ENCODE measurements around the gene CCNA2. TPM values are rescaled to one million over a fixed set of nuclear protein-coding genes. Genes with fewer than 3 reads are reported as not detected.
A peak's percentile ranks its signal among the peaks of the same experiment; 100 is the strongest.

Gene CCNA2
- total RNA-seq, 1 donor from 2014 or later = 2.9 TPM

GRCh38 chr4:121806411-121806810, 17.3 kb downstream of the CCNA2 start:
- no peak for DNase-seq (ENCODE audit: low spot score)

- no peak for DNase-seq (ENCODE audit: low spot score)
Measured at GRCh38 chr4:121801715-121802075, 22.0 kb downstream of the CCNA2 start.

GRCh38 chr4:121800961-121801714, 22.5 kb downstream of the CCNA2 start, which contains the start of gene EXOSC9:
EXOSC9 (plus strand) TSS chr4:121801323; CDS start chr4:121801425, 102 bp downstream.
- peak; percentile 96 for DNase-seq (ENCODE audit: low spot score)

- no peak for DNase-seq (ENCODE audit: low spot score)
Measured at GRCh38 chr4:121800638-121800960, 23.1 kb downstream of the CCNA2 start.

- no peak for DNase-seq (ENCODE audit: low spot score)
Measured at GRCh38 chr4:121799867-121800501, 23.7 kb downstream of the CCNA2 start.

- no peak for DNase-seq (ENCODE audit: low spot score)
Measured at GRCh38 chr4:121799208-121799823, 24.4 kb downstream of the CCNA2 start.

GRCh38 chr4:121796283-121796682, 27.4 kb downstream of the CCNA2 start:
- no peak for DNase-seq (ENCODE audit: low spot score)

- DNase-seq (ENCODE audit: low spot score) = no peak
Measured at GRCh38 chr4:121794505-121795188, 29.0 kb downstream of the CCNA2 start.

GRCh38 chr4:121792966-121793365, 30.7 kb downstream of the CCNA2 start:
- no peak for DNase-seq (ENCODE audit: low spot score)

- no peak for DNase-seq (ENCODE audit: low spot score)
Measured at GRCh38 chr4:121791481-121791880, 32.2 kb downstream of the CCNA2 start.

GRCh38 chr4:121790976-121791375, 32.7 kb downstream of the CCNA2 start:
- DNase-seq (ENCODE audit: low spot score) = no peak

- no peak for DNase-seq (ENCODE audit: low spot score)
Measured at GRCh38 chr4:121789960-121790829, 33.5 kb downstream of the CCNA2 start.

- DNase-seq (ENCODE audit: low spot score) = no peak
Measured at GRCh38 chr4:121789455-121789854, 34.2 kb downstream of the CCNA2 start.

GRCh38 chr4:121788896-121789295, 34.8 kb downstream of the CCNA2 start:
- no peak for DNase-seq (ENCODE audit: low spot score)

- DNase-seq (ENCODE audit: low spot score) = no peak
Measured at GRCh38 chr4:121786221-121786620, 37.5 kb downstream of the CCNA2 start.

GRCh38 chr4:121785479-121785878, 38.2 kb downstream of the CCNA2 start:
- no peak for DNase-seq (ENCODE audit: low spot score)

GRCh38 chr4:121784975-121785374, 38.7 kb downstream of the CCNA2 start:
- DNase-seq (ENCODE audit: low spot score) = peak; percentile 18

- DNase-seq (ENCODE audit: low spot score) = no peak
Measured at GRCh38 chr4:121784401-121784800, 39.3 kb downstream of the CCNA2 start.

GRCh38 chr4:121783210-121783609, 40.5 kb downstream of the CCNA2 start:
- no peak for DNase-seq (ENCODE audit: low spot score)

- DNase-seq (ENCODE audit: low spot score) = no peak
Measured at GRCh38 chr4:121778991-121779628, 44.6 kb downstream of the CCNA2 start.

- DNase-seq (ENCODE audit: low spot score) = no peak
Measured at GRCh38 chr4:121777625-121778024, 46.1 kb downstream of the CCNA2 start.

Measured in mucosa of gallbladder (tissue), 1 donor.